Stimulated activated CD8-positive, alpha-beta memory T cell treated with anti-CD3 and anti-CD28 coated beads, Interleukin-2, amount 100 ng/mL, for 48 hours (primary cell): ENCODE data around the gene GPX5.
A peak's percentile ranks its signal among the peaks of the same experiment; 100 is the strongest.
"Not testable (repeated sequence)": the region's sequence is repeated elsewhere in the genome, so short reads cannot be mapped to it uniquely, and the experiment has no call there.

Experiments used
- DNase-seq, 2 donors: peaks; one replicate each; pipeline ENCODE4 v3.0.0-alpha.2; 2020; ENCODE audit warnings: low read depth in 2 of 2

The GPX5 gene

GRCh38 chr6:28525496-28526039 is at the start of gene GPX5:
GPX5 (plus strand) TSS chr6:28525881; CDS start chr6:28526014, 133 bp downstream.
- DNase-seq, result no peak

DNA sequence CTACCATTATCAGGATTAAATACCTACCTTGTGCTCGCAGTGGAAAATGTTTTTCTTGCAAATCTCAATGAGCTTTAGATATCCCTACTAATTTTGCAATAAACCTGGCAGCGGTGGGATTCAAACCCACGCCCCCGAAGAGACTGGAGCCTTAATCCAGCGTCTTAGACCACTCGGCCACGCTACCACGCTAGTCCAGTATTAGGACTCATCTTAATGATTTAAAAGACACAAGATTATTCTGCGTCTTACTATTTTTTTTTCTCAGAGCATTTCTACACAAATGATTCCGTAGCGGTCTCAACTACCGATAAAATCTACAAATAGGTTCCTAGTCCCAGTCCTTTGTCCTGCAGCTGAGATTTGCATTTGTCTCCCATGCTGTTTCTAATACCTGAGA is 47.2 kb upstream of the GPX5 start:
- DNase-seq, result no peak

GRCh38 chr6:28480253-28480932 is 45.3 kb upstream of the GPX5 start:
- no peak for DNase-seq

- no peak for DNase-seq
These were observed 40.2 kb upstream of the GPX5 start for GRCh38 chr6:28485482-28485881.

- no peak for DNase-seq
These were observed 39.1 kb upstream of the GPX5 start for GRCh38 chr6:28486533-28486932.

DNA sequence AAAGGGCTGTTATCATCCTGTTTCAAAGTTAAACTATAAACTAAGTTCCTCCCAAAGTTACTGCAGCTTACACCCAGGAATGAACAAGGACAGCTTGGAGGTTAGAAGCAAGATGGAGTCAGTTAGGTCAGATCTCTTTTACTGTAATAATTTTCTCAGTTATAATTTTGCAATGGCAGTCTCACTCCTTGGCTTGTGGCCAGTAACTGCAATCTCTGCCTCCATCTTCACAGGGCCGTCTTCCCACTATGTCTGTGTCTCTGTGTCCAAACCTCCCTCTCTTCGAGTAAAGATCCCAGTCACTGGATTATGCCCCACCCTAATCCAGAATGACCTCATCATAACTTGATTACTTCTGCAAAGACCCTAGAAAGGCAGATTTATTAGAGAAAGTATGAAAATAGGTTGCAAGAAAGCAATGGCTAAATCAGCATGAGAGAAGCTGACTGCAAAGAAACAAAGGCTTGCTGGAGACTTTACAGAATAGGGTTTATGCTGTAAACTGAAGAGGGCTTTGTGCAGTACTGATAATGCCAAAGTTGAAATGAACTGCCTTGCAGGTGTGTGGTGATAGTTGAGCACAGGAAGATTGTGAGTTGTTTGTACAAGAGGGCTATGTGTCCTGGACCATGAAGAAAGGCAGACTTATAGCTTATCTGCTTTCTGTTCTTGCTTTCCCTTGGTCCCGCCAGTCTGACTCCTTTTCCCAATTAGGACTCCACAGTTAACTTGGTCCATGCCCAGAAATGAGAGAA is 38.5 kb upstream of the GPX5 start:
- DNase-seq, result no peak

GRCh38 chr6:28488916-28489365 is 36.7 kb upstream of the GPX5 start:
- DNase-seq, result peak in 1 of 2 donors; percentile 45

- peak; percentile 28 to 41 for DNase-seq
These were observed 36.1 kb upstream of the GPX5 start for GRCh38 chr6:28489366-28490204.

DNA sequence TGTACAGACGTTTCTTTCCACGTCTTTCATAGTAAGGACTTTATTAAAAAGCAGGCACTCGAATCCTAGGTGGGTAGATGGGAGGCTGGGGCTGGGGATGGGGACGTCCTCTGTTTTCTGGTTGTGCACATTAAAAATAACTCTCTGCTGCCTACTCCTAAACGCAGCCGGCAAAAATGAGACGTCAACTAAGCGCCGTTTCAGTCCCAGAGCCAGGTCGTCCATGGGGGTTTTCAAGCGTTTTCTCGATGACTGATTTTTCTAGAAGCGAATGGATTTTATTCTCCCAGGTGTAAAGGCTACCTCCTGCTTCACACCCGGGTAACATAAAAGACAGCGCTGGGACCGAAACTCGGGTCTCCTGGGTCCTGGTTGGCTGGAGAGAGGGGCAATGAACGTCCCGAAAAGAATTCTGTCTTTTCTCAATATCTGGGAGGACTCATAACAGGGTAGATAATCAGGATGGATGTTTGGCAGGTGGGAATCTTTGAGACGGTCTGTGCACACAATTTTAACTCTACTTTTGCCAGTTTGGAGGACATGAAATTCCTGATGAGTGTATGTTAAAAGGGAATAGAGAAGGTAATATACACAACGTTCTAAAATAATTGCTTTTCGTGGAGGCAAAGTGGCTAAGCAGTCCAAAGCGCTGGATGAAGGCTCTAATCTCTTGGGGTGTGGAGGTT is 35.3 kb upstream of the GPX5 start:
- no peak for DNase-seq

- no peak for DNase-seq
These were observed 33.7 kb upstream of the GPX5 start for GRCh38 chr6:28491984-28492317.

DNA sequence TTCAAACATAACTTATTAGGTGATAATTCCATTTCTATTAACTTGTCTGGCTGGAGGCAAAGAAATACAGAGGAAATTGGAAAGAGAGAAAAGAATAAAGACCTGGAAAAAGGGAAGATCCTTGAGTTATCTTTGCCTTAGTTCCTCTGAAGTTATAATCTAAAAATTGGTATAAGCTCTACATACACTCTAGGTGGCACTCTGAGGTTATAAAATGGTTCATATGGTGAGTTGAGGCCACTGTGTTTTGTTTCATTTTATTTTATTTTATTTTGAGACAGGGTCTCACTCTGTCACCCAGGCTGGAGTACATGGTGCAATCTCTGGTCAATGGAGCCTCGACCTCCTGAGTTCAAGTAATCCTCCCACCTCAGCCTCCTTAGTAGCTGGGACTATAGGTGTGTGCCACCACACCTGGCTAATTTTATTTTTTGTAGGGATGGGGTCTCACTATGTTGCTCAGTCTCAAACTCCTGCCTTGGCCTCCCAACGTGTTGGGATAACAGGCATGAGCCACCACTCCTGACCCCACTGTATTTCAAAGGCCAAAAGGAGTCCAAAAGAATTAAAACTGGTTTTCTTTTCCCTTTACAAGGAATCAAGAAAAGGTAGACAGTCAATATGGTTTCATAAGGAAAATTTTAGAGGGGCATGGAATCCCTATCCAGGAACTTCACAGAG is 29.4 kb upstream of the GPX5 start:
- DNase-seq, result no peak

DNA sequence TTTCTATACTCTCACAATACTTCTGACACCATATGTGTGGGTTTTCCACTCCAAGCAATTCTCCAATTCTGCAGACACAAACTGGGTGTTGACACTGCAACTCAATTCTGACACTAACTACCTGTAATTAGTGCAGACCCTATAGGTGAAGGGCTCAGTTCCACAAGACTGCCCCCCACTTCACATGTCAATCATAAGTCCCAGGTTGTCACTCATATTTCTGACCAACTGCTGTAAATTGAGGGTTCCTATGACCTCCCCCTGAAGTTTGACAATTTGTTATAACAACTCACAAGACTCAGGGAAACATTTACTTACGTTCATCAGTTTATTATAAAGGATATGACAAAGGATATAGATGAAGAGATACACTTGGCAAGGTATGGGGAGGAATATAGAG is 28.4 kb upstream of the GPX5 start:
- DNase-seq, result no peak

- DNase-seq, result no peak
These were observed 27.8 kb upstream of the GPX5 start for GRCh38 chr6:28497893-28498292.

DNA sequence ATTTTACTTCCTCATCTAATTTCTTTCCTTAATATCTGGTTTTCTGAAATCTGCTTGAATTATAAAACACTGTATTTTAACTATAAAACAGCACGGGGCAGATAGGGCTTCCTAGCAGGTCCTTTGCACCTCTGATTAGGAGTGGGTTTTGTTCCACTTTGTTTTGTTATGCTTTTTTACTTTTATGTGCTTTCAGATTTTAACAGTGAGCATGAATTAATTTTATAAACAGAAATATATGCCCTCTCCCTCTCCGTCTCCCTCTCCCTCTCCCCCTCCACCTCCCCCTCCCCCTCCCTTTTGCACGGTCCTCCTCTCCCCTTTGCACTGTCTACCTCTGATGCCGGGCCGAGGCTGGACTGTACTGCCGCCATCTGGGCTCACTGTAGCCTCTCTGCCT is 24.4 kb upstream of the GPX5 start:
- no peak for DNase-seq

DNA sequence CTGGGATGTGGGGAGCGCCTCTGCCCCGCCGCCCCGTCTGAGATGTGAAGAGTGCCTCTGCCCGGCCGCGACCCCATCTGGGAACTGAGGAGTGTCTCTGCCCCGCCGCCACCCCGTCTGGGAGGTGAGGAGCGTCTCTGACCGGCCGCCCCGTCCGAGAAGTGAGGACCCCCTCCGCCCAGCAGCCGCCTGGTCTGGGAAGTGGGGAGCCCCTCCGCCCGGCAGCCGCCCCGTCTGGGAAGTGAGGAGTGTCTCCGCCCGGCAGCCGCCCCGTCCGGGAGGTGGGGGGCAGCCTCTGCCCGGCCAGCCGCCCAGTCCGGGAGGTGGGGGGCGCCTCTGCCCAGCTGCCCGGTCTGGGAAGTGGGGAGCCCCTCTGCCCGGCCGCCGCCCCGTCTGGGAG is 23.5 kb upstream of the GPX5 start:
- not testable (repeated sequence) for DNase-seq

- DNase-seq, result not testable (repeated sequence)
These were observed 22.9 kb upstream of the GPX5 start for GRCh38 chr6:28502709-28503305.

GRCh38 chr6:28505733-28506132 is 19.9 kb upstream of the GPX5 start:
- no peak for DNase-seq

- no peak for DNase-seq
These were observed 18.7 kb upstream of the GPX5 start for GRCh38 chr6:28506807-28507475.

DNA sequence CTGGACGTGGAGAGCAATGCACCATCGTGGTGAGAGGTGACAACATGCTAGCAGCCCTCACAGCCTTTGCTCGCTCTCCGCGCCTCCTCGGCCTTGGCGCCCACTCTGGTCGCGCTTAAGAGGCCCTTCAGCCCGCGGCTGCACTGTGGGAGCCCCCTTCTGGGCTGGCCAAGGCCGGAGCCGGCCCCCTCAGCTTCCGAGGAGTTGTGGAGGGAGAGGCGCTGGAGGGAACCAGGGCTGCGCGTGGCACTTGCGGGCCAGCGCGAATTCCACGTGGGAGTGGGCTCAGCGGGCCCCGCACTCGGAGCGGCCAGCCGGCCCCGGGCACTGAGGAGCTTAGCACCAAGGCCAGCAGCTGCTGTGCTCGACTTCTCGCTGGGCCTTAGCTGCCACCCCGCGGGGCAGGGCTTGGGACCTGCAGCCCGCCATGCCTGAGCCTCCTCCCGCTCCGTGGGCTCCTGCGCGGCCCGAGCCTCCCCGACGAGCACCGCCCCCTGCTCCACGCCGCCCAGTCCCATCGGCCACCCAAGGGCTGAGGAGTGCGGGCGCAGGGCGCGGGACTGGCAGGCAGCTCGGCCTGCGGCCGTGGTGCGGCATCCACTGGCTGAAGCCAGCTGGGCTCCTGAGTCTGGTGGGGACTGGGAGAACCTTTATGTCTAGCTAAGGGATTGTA is 13.9 kb upstream of the GPX5 start:
- no peak for DNase-seq

DNA sequence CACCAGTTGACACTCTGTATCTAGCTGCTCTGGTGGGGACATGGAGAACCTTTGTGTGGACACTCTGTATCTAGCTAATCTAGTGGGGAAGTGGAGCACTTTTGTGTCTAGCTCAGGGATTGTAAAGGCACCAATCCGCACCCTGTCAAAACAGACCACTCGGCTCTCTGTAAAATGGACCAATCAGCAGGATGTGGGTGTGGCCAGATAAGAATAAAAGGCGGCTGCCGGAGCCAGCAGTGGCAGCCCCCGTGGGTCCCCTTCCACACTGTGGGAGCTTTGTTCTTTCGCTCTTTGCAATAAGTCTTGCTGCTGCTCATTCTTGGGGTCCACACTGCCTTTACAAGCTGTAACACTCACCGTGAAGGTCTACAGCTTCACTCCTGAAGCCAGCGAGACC is 13.3 kb upstream of the GPX5 start:
- DNase-seq, result not testable (repeated sequence)
